ENCODE data around the gene ZNF532.

DNA sequence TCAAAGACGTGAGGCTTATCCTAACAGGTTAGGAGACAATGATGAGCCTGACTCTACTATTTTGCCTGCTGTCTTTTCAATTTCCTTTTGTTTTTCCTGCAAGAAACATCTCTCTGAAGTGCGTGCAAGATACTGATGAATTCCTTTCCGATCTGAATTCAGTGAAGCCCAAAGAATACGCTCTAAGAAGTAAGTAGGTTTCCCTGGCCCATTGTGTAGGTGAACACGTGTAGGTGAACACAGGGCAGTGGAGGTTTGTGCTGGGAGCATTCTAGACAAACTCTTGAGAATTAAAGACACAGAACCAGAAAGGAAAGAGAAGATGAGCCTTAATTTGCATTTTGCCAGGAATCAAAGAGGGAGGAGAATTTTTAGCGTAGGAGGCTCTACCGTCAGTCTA, 132.0 kb downstream of the ZNF532 start:
- TF ChIP-seq POLR2AphosphoS5 (IDR thresholded peaks at IDR 0.05; ENCODE audit: low read depth, low read length): no peak
- TF ChIP-seq, protein P1, sequence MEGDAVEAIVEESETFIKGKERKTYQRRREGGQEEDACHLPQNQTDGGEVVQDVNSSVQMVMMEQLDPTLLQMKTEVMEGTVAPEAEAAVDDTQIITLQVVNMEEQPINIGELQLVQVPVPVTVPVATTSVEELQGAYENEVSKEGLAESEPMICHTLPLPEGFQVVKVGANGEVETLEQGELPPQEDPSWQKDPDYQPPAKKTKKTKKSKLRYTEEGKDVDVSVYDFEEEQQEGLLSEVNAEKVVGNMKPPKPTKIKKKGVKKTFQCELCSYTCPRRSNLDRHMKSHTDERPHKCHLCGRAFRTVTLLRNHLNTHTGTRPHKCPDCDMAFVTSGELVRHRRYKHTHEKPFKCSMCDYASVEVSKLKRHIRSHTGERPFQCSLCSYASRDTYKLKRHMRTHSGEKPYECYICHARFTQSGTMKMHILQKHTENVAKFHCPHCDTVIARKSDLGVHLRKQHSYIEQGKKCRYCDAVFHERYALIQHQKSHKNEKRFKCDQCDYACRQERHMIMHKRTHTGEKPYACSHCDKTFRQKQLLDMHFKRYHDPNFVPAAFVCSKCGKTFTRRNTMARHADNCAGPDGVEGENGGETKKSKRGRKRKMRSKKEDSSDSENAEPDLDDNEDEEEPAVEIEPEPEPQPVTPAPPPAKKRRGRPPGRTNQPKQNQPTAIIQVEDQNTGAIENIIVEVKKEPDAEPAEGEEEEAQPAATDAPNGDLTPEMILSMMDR (IDR thresholded peaks at IDR 0.05): no peak
- TF ChIP-seq, protein P2, sequence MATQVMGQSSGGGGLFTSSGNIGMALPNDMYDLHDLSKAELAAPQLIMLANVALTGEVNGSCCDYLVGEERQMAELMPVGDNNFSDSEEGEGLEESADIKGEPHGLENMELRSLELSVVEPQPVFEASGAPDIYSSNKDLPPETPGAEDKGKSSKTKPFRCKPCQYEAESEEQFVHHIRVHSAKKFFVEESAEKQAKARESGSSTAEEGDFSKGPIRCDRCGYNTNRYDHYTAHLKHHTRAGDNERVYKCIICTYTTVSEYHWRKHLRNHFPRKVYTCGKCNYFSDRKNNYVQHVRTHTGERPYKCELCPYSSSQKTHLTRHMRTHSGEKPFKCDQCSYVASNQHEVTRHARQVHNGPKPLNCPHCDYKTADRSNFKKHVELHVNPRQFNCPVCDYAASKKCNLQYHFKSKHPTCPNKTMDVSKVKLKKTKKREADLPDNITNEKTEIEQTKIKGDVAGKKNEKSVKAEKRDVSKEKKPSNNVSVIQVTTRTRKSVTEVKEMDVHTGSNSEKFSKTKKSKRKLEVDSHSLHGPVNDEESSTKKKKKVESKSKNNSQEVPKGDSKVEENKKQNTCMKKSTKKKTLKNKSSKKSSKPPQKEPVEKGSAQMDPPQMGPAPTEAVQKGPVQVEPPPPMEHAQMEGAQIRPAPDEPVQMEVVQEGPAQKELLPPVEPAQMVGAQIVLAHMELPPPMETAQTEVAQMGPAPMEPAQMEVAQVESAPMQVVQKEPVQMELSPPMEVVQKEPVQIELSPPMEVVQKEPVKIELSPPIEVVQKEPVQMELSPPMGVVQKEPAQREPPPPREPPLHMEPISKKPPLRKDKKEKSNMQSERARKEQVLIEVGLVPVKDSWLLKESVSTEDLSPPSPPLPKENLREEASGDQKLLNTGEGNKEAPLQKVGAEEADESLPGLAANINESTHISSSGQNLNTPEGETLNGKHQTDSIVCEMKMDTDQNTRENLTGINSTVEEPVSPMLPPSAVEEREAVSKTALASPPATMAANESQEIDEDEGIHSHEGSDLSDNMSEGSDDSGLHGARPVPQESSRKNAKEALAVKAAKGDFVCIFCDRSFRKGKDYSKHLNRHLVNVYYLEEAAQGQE (IDR thresholded peaks at IDR 0.05; ENCODE audit: insufficient read depth in 1 of 2, low read depth in 2 of 2, low read length in 1 of 2): no peak
- no peak for TF ChIP-seq SIN3A (IDR thresholded peaks at IDR 0.05; ENCODE audit: borderline replicate concordance, insufficient read depth, low read depth, low read length)
